Measurements from ENCODE around the gene TUT1. TPM values are rescaled to one million over a fixed set of nuclear protein-coding genes. Genes with fewer than 3 reads are reported as not detected.

TUT1 gene
- total RNA-seq, 2 experiments from 2014 or later, result 22.5 to 38.2 TPM

GRCh38 chr11:62542111-62542745 lies 49.1 kb downstream of the TUT1 start:
- H3K4me2 ChIP-seq (ENCODE audit: low read length), result 0 out of 2 replicates have a peak overlapping the region, but pooled peaks have one; percentile 6
- H3K4me3 ChIP-seq (ENCODE audit: low read depth, low read length, poor library complexity, severe bottlenecking), result no peak overlapping the region
- DNase-seq (ENCODE audit: low spot score), result no peak
- peak overlapping the region; percentile 54 for H3K27ac ChIP-seq (ENCODE audit: low read depth, low read length, poor library complexity, severe bottlenecking)
- no peaks in the 10 kb centered on the region for H3K9me2 ChIP-seq (ENCODE audit: insufficient read depth, low read length)
- ChIA-PET CTCF (ENCODE audit: unreplicated experiment) (interaction anchor here (0.6 to 2.8 kb wide), 7 partner anchors 15 to 147 kb away, joined by 3 to 19 read pairs (median 4); no protein-coding TSS in a partner anchor), POLR2A (interaction anchor here (0.6 to 1.0 kb wide), 4 partner anchors 79 to 1140 kb away, joined by 3 to 5 read pairs (median 4); no protein-coding TSS in a partner anchor)
- no peaks in the 10 kb centered on the region for H3K36me3 ChIP-seq (ENCODE audit: insufficient read depth, low read length)
- H3K79me2 ChIP-seq (ENCODE audit: insufficient read depth, low read depth, low read length), result no peaks in the 10 kb centered on the region
- BruUV-seq (replicated peaks), result no TSS peak
- peaks cover 38% of the 10 kb centered on the region for H3K4me1 ChIP-seq (ENCODE audit: insufficient read depth, low read length, poor library complexity, severe bottlenecking)
- H2AFZ ChIP-seq (ENCODE audit: low read length), result peak overlapping the region; percentile 97; the same call in 1 of the 2 replicates
- no peak for TF ChIP-seq CTCF (conservative IDR thresholded peaks at IDR 0.05; ENCODE audit: low read length)
- no peak for TF ChIP-seq EZH2phosphoT487 (IDR thresholded peaks at IDR 0.05; ENCODE audit: borderline replicate concordance, low read depth, low read length)
- H4K20me1 ChIP-seq (ENCODE audit: insufficient read depth, low read length), result no peaks in the 10 kb centered on the region
- no peaks in the 10 kb centered on the region for H3K9me3 ChIP-seq (ENCODE audit: low read length)
- intact Hi-C loops (cut with micrococcal nuclease; ENCODE audit: unreplicated experiment), result loop anchor here (1.0 kb wide), 3 partner anchors 78 to 147 kb away; no protein-coding TSS in a partner anchor

GRCh38 chr11:62540804-62541701 lies 50.3 kb downstream of the TUT1 start:
- Histone ChIP-seq H3K27ac (ENCODE audit: low read depth, low read length, poor library complexity, severe bottlenecking) (peak overlapping the region; percentile 54), H3K4me1 (ENCODE audit: insufficient read depth, low read length, poor library complexity, severe bottlenecking) (peaks cover 38% of the 10 kb centered on the region), H3K36me3 (ENCODE audit: insufficient read depth, low read length) (no peaks in the 10 kb centered on the region), H3K79me2 (ENCODE audit: insufficient read depth, low read depth, low read length) (no peaks in the 10 kb centered on the region), H3K9me2 (ENCODE audit: insufficient read depth, low read length) (no peaks in the 10 kb centered on the region), H3K4me2 (ENCODE audit: low read length) (peak overlapping the region; percentile 55), H2AFZ (ENCODE audit: low read length) (peak overlapping the region; percentile 97), H3K9me3 (ENCODE audit: low read length) (no peaks in the 10 kb centered on the region), H3K4me3 (ENCODE audit: low read depth, low read length, poor library complexity, severe bottlenecking) (peak overlapping the region; percentile 11), H4K20me1 (ENCODE audit: insufficient read depth, low read length) (no peaks in the 10 kb centered on the region)
- ChIA-PET POLR2A (interaction anchor here (0.9 kb wide), 1 partner anchor 51 kb away, joined by 3 read pairs; the partner anchor contains the start of gene TUT1), CTCF (ENCODE audit: unreplicated experiment) (interaction anchor here (2.0 to 2.8 kb wide), 2 partner anchors 44 to 116 kb away, joined by 5 to 19 read pairs; no protein-coding TSS in a partner anchor)
- intact Hi-C loops (cut with micrococcal nuclease; ENCODE audit: unreplicated experiment), result loop anchor here (1.0 kb wide), 1 partner anchor 44 kb away; no protein-coding TSS in a partner anchor
- BruUV-seq (replicated peaks), result no TSS peak
- TF ChIP-seq EZH2phosphoT487 (IDR thresholded peaks at IDR 0.05; ENCODE audit: borderline replicate concordance, low read depth, low read length), result no peak
- no peak for TF ChIP-seq CTCF (conservative IDR thresholded peaks at IDR 0.05; ENCODE audit: low read length)
- peak; percentile 67 for DNase-seq (ENCODE audit: low spot score)

All from OCI-LY7 (cell line).